Fibroblast of mammary gland (primary cell): ENCODE data around the gene ABCG5.
A peak's percentile ranks its signal among the peaks of the same experiment; 100 is the strongest.

Source experiments
- DNase-seq: peaks from one replicate; pipeline ENCODE4 v3.0.0-alpha.2; 2010; ENCODE audit warnings: low read depth
- H3K4me3 ChIP-seq: 2 replicates; pipeline ENCODE4 v1.5.1; 2011; ENCODE audit warnings: low read depth, mild to moderate bottlenecking, low read length, moderate library complexity; ENCODE audit not compliant: control insufficient read depth
- CTCF ChIP-seq: conservative IDR thresholded peaks from 2 replicates; pipeline ENCODE4 v1.5.1; 2011; ENCODE audit warnings: low read depth, low read length, inconsistent platforms; ENCODE audit not compliant: control insufficient read depth, insufficient read depth

Gene ABCG5

GRCh38 chr2:43773876-43774613 is 64.6 kb downstream of the ABCG5 start, which contains the start of gene DYNC2LI1:
DYNC2LI1 (plus strand) TSS chr2:43774039; CDS start chr2:43774139, 100 bp downstream.
- peak within 1 kb of the TSS; percentile 94 for H3K4me3 ChIP-seq
- no peak for TF ChIP-seq CTCF
- peak; percentile 89 for DNase-seq

GRCh38 chr2:43766006-43766405 is 72.6 kb downstream of the ABCG5 start:
- H3K4me3 ChIP-seq = no peak overlapping the region
- DNase-seq = no peak
- TF ChIP-seq CTCF = no peak

- TF ChIP-seq CTCF = no peak
- peak; percentile 37 for DNase-seq
Observed at GRCh38 chr2:43764086-43764705, 74.4 kb downstream of the ABCG5 start.

GRCh38 chr2:43763091-43763490 is 75.5 kb downstream of the ABCG5 start:
- H3K4me3 ChIP-seq = no peak overlapping the region
- no peak for DNase-seq
- no peak for TF ChIP-seq CTCF

More at GRCh38 chr2:43764086-43764705, 74.4 kb downstream of the ABCG5 start:
- H3K4me3 ChIP-seq = no peak overlapping the region
